Uterus (tissue), 4 donors: Measurements from ENCODE around the gene SLC22A17. TPM values are rescaled to one million over a fixed set of nuclear protein-coding genes. Genes with fewer than 3 reads are reported as not detected.

Experiments used
- DNase-seq, 2 donors: peaks; one replicate each; pipeline ENCODE4 v3.0.0-alpha.2; 2019 to 2020
- H3K27ac ChIP-seq, 2 donors: fragments of 200-600 bp; sonication (generic); 1 replicate in 1 of 2; 2 replicates in 1 of 2; pipeline ENCODE4 v1.5.1; 2016 to 2018
- H3K27me3 ChIP-seq, 2 donors: fragments of 200-600 bp; sonication (generic); one replicate each; pipeline ENCODE4 v1.5.1; 2018 to 2019; ENCODE audit warnings: control low read depth in 1 of 2
- H3K36me3 ChIP-seq, 2 donors: fragments of 200-600 bp; sonication (generic); one replicate each; pipeline ENCODE4 v1.5.1; 2019; ENCODE audit warnings: control low read depth in 1 of 2
- H3K4me1 ChIP-seq, 2 donors: fragments of 200-600 bp; sonication (generic); one replicate each; pipeline ENCODE4 v1.5.1; 2018 to 2019; ENCODE audit warnings: control low read depth in 1 of 2
- H3K4me3 ChIP-seq, 2 donors: fragments of 200-600 bp; sonication (generic); 1 replicate in 1 of 2; 2 replicates in 1 of 2; pipeline ENCODE4 v1.5.1; 2018 to 2019; ENCODE audit warnings: mild to moderate bottlenecking in 1 of 2
- H3K9me3 ChIP-seq, 2 donors: fragments of 200-600 bp; sonication (generic); one replicate each; pipeline ENCODE4 v1.5.1; 2019; ENCODE audit warnings: control low read depth in 1 of 2
- CTCF ChIP-seq, 4 experiments: fragments of 200-600 bp in 2 of 4; fragments of 450-650 bp in 2 of 4; sonication (generic) in 2 of 4; IDR thresholded peaks; one replicate each; pipeline ENCODE4 v1.5.1; 2016 to 2019; ENCODE audit warnings: antibody characterized with exemption in 4 of 4, mild to moderate bottlenecking in 2 of 4, moderate library complexity in 1 of 4
- POLR2A ChIP-seq, 2 donors: fragments of 450-650 bp; IDR thresholded peaks; one replicate each; pipeline ENCODE4 v1.6.1; 2016; ENCODE audit warnings: antibody characterized with exemption in 2 of 2, mild to moderate bottlenecking in 1 of 2, moderate library complexity in 1 of 2
- intact Hi-C: fragments of 100-400 bp; cut with DNase I; formaldehyde crosslinking; loops from one replicate; pipeline ENCODE4 v1.15.1; 2023; ENCODE audit warnings: low total_unique reads
- total RNA-seq, 4 donors: library from RNA; depleted of rRNA in 3 of 4; stranded (reverse); fragments of >200 nt in 3 of 4; gene quantifications; one replicate each; pipeline versions ENCODE4 v1.1.0 to v1.2.4, GENCODE V29; 2014 to 2023
- donor health status: DM: yes; HTN: yes; CAD: no.

SLC22A17 gene
- total RNA-seq, 4 donors from 2014 or later = 30.6 to 49.4 (median 41.7) TPM

- Histone ChIP-seq H3K9me3 (no peaks in the 10 kb centered on the region), H3K27me3 (no peaks in the 10 kb centered on the region), H3K4me3 (no peak overlapping the region), H3K36me3 (no peaks in the 10 kb centered on the region), H3K27ac (no peak overlapping the region), H3K4me1 (no peaks in the 10 kb centered on the region)
- TF ChIP-seq CTCF (IDR thresholded peaks at IDR 0.05) (no peak), POLR2A (IDR thresholded peaks at IDR 0.05) (no peak)
- DNase-seq = no peak
- intact Hi-C loops = no loop called here
Measured at GRCh38 chr14:23385244-23385641, 32.6 kb upstream of the SLC22A17 start.

GRCh38 chr14:23384364-23385080 is 31.8 kb upstream of the SLC22A17 start:
- H3K4me1 ChIP-seq = no peaks in the 10 kb centered on the region
- TF ChIP-seq CTCF (IDR thresholded peaks at IDR 0.05) (no peak), POLR2A (IDR thresholded peaks at IDR 0.05) (no peak)
- no peak for DNase-seq
- no peak overlapping the region for H3K4me3 ChIP-seq
- no peak overlapping the region for H3K27ac ChIP-seq
- H3K27me3 ChIP-seq = no peaks in the 10 kb centered on the region
- intact Hi-C loops = no loop called here
- H3K9me3 ChIP-seq = no peaks in the 10 kb centered on the region
- no peaks in the 10 kb centered on the region for H3K36me3 ChIP-seq

DNA sequence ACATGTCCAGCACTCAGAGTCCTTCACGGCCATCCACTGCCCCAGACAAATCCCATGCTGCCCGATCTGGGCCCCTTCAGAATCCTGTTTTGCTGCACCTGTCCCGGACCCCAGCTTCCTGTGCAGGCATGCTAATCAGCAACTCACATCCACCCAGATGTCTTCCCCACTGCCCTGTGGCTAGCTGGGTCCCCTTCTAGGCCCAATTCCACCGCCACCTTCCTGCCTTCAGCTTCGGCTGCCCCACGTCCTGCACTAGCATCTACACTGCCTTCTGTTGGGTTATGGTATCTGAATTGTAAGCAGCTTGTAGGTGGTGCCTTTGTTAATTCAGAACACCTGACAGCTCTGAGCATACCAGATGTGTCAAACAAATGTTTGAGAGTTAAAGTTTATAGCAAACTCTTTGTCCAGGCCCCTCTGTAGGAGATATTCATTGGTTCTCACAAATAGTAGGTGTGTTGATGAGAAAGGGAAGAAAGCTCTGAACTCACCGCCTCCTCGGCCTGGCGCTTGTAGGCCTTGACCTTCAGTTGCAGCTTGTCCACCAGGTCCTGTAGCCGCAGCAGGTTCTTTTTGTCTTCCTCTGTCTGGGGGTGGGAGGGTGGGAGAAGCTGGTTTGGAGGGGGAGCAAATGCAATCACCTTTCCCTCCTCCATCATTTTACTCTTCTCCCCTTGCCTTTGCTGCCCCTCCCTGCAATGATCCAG is 30.2 kb upstream of the SLC22A17 start:
- no peak for TF ChIP-seq CTCF (IDR thresholded peaks at IDR 0.05)
- no peak for TF ChIP-seq POLR2A (IDR thresholded peaks at IDR 0.05)
- intact Hi-C loops = no loop called here

GRCh38 chr14:23382276-23382675 is 29.6 kb upstream of the SLC22A17 start:
- no peaks in the 10 kb centered on the region for H3K27me3 ChIP-seq
- H3K36me3 ChIP-seq = no peaks in the 10 kb centered on the region
- H3K4me1 ChIP-seq = no peaks in the 10 kb centered on the region
- H3K4me3 ChIP-seq = no peak overlapping the region
- DNase-seq = no peak
- intact Hi-C loops = no loop called here
- no peak overlapping the region for H3K27ac ChIP-seq
- no peaks in the 10 kb centered on the region for H3K9me3 ChIP-seq
- TF ChIP-seq CTCF (IDR thresholded peaks at IDR 0.05) = no peak
- no peak for TF ChIP-seq POLR2A (IDR thresholded peaks at IDR 0.05)

More for the DNA sequence above, 30.2 kb upstream of the SLC22A17 start:
- no peaks in the 10 kb centered on the region for H3K9me3 ChIP-seq
- no peaks in the 10 kb centered on the region for H3K36me3 ChIP-seq
- H3K27me3 ChIP-seq = no peaks in the 10 kb centered on the region
- DNase-seq = no peak
- no peak overlapping the region for H3K4me3 ChIP-seq
- H3K4me1 ChIP-seq = no peaks in the 10 kb centered on the region
- H3K27ac ChIP-seq = no peak overlapping the region

DNA sequence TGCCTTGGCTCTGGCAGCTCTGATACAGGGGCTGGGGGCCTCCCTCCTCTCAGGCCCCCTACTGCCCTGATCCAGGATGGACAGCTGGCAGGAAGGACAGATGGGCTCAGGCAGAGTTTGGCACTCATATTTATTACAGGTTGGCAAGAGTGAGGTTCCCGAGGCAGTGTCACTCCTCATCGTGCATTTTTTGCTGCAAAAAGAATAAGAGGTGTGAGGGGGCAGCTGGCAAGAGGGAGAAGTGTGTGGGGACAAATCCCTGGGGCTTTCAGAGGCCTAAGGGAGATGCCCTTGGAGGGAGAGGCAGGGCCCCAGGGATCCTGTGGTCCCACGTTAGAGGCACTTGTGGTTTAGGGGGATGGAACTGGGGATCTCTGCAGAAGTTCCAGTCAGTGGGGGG is 29.2 kb upstream of the SLC22A17 start:
- intact Hi-C loops = no loop called here
- DNase-seq = no peak
- TF ChIP-seq POLR2A (IDR thresholded peaks at IDR 0.05) (no peak), CTCF (IDR thresholded peaks at IDR 0.05) (no peak)
- no peaks in the 10 kb centered on the region for H3K27me3 ChIP-seq
- H3K4me1 ChIP-seq = no peaks in the 10 kb centered on the region
- no peak overlapping the region for H3K27ac ChIP-seq
- H3K36me3 ChIP-seq = no peaks in the 10 kb centered on the region
- H3K9me3 ChIP-seq = no peaks in the 10 kb centered on the region
- no peak overlapping the region for H3K4me3 ChIP-seq
